HEK293 (cell line): Measurements from ENCODE around the gene HRCT1.

Source experiments
- MYNN ChIP-seq: fragments of 450-650 bp; formaldehyde crosslinking; IDR thresholded peaks from 2 replicates; pipeline ENCODE4 v1.5.1; 2016; ENCODE audit warnings: missing biosample characterization, missing genetic modification characterization, borderline replicate concordance
- ZNF266 ChIP-seq: fragments of 450-650 bp; formaldehyde crosslinking; IDR thresholded peaks from 2 replicates; pipeline ENCODE4 v1.5.1; 2016; ENCODE audit warnings: missing biosample characterization, missing genetic modification characterization, low read depth
- ZNF274 ChIP-seq, 2 experiments: fragments of 200-500 bp in 1 of 2; fragments of 450-650 bp in 1 of 2; sonication (Bioruptor generic) in 1 of 2; formaldehyde crosslinking in 1 of 2; IDR thresholded peaks; 2 replicates each; pipeline versions ENCODE4 v1.5.1 to v1.6.1; 2014 to 2016; ENCODE audit warnings: borderline replicate concordance in 1 of 2, inconsistent platforms in 1 of 2, low read length in 1 of 2, missing biosample characterization in 1 of 2, missing genetic modification characterization in 1 of 2
- ZNF292 ChIP-seq: fragments of 450-650 bp; formaldehyde crosslinking; IDR thresholded peaks from 2 replicates; pipeline ENCODE4 v1.5.1; 2016; ENCODE audit warnings: low read depth, missing biosample characterization, missing genetic modification characterization, borderline replicate concordance
- ZNF48 ChIP-seq: fragments of 450-650 bp; formaldehyde crosslinking; IDR thresholded peaks from 2 replicates; pipeline ENCODE4 v1.5.1; 2016; ENCODE audit warnings: missing biosample characterization, missing genetic modification characterization
- ZNF521 ChIP-seq: fragments of 450-650 bp; formaldehyde crosslinking; IDR thresholded peaks from 2 replicates; pipeline ENCODE4 v1.5.1; 2017; ENCODE audit warnings: missing biosample characterization, mild to moderate bottlenecking, missing genetic modification characterization
- ZNF768 ChIP-seq: fragments of 450-650 bp; formaldehyde crosslinking; IDR thresholded peaks from 2 replicates; pipeline ENCODE4 v1.5.1; 2018; ENCODE audit warnings: missing biosample characterization, mild to moderate bottlenecking, missing genetic modification characterization
- ZSCAN16 ChIP-seq: fragments of 450-650 bp; formaldehyde crosslinking; IDR thresholded peaks from 2 replicates; pipeline ENCODE4 v1.5.1; 2016; ENCODE audit warnings: missing biosample characterization, missing genetic modification characterization
- ZSCAN30 ChIP-seq: fragments of 450-650 bp; IDR thresholded peaks from 2 replicates; pipeline ENCODE4 v1.5.1; 2018; ENCODE audit warnings: missing biosample characterization, mild to moderate bottlenecking, missing genetic modification characterization, moderate library complexity
- TF ChIP-seq, protein P1 (sequence below): fragments of 450-650 bp; formaldehyde crosslinking; IDR thresholded peaks from 2 replicates; pipeline ENCODE4 v1.5.1; 2016; ENCODE audit warnings: missing biosample characterization, missing genetic modification characterization
- TF ChIP-seq, protein P2 (sequence below): fragments of 450-650 bp; formaldehyde crosslinking; IDR thresholded peaks from 2 replicates; pipeline ENCODE4 v1.5.1; 2016; ENCODE audit warnings: missing biosample characterization, missing genetic modification characterization
- TF ChIP-seq, protein P3 (sequence below): sonication (generic); formaldehyde crosslinking; IDR thresholded peaks from 2 replicates; pipeline ENCODE4 v1.8.1; 2022; ENCODE audit warnings: mild to moderate bottlenecking, moderate library complexity, missing genetic modification reagents
- TF ChIP-seq, protein P4 (sequence below): fragments of 450-650 bp; formaldehyde crosslinking; IDR thresholded peaks from 2 replicates; pipeline ENCODE4 v1.5.1; 2016; ENCODE audit warnings: missing biosample characterization, missing genetic modification characterization

DNA sequence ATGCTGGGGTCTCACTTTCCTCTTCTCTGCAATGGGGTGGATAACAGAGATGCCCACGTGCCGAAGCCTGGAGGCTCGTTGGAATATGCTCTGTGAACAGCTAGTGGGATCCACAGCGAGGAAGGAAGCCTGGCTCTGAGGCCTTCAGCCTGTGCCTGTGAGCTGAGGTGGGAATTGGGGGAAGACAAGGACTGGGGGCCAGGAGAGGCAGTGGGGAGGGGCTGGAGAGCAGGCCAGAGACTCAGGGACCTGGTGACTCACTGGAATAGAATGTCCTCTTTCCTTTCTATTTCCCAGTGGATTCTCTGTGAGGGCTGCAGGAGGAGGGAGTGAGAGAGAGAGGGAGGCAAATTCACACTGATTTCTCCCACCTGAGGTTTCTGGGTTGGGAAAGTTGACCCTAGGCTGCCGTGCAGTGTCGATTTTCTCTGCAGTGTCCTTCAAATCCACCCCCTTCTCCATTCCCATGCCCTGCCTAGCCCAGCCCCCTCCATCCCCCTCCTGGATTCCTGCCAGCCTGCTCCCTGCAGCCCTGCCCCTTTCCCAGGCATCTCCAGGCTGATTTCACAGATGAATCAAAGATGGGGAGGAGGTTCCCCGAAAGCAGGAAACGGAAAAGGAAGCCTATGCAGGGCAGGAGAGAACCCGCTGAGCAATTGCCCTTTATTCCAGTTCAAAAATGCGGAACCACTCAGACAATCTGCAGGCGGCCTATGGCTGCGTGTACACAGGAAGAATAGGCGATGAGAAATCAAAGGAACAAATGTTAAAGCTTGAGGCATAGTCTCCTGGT lies 1.9 kb downstream of the HRCT1 start:
- TF ChIP-seq ZSCAN16 (tag by site-specific recombination) = no peak
- TF ChIP-seq MYNN (tag by site-specific recombination) = no peak
- TF ChIP-seq ZSCAN30 = no peak
- TF ChIP-seq, protein P1, sequence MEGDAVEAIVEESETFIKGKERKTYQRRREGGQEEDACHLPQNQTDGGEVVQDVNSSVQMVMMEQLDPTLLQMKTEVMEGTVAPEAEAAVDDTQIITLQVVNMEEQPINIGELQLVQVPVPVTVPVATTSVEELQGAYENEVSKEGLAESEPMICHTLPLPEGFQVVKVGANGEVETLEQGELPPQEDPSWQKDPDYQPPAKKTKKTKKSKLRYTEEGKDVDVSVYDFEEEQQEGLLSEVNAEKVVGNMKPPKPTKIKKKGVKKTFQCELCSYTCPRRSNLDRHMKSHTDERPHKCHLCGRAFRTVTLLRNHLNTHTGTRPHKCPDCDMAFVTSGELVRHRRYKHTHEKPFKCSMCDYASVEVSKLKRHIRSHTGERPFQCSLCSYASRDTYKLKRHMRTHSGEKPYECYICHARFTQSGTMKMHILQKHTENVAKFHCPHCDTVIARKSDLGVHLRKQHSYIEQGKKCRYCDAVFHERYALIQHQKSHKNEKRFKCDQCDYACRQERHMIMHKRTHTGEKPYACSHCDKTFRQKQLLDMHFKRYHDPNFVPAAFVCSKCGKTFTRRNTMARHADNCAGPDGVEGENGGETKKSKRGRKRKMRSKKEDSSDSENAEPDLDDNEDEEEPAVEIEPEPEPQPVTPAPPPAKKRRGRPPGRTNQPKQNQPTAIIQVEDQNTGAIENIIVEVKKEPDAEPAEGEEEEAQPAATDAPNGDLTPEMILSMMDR (tag by site-specific recombination) = no peak
- TF ChIP-seq, protein P2, sequence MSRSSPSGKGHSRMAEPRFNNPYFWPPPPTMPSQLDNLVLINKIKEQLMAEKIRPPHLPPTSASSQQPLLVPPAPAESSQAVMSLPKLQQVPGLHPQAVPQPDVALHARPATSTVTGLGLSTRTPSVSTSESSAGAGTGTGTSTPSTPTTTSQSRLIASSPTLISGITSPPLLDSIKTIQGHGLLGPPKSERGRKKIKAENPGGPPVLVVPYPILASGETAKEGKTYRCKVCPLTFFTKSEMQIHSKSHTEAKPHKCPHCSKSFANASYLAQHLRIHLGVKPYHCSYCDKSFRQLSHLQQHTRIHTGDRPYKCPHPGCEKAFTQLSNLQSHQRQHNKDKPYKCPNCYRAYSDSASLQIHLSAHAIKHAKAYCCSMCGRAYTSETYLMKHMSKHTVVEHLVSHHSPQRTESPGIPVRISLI (tag by site-specific recombination) = no peak
- TF ChIP-seq ZNF48 (tag by site-specific recombination) = no peak
- TF ChIP-seq, protein P3, sequence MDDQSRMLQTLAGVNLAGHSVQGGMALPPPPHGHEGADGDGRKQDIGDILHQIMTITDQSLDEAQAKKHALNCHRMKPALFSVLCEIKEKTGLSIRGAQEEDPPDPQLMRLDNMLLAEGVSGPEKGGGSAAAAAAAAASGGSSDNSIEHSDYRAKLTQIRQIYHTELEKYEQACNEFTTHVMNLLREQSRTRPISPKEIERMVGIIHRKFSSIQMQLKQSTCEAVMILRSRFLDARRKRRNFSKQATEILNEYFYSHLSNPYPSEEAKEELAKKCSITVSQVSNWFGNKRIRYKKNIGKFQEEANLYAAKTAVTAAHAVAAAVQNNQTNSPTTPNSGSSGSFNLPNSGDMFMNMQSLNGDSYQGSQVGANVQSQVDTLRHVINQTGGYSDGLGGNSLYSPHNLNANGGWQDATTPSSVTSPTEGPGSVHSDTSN (CRISPR knock-in tag) = no peak
- TF ChIP-seq ZNF768 (tag by site-specific recombination) = no peak
- no peak for TF ChIP-seq ZNF266 (tag by site-specific recombination)
- TF ChIP-seq ZNF521 = no peak
- no peak for TF ChIP-seq ZNF292
- TF ChIP-seq ZNF274 (IDR thresholded peaks at IDR 0.05; ENCODE audit: low read length) = no peak
- TF ChIP-seq ZNF274 (tag by site-specific recombination; IDR thresholded peaks at IDR 0.05; ENCODE audit: borderline replicate concordance) = no peak
- TF ChIP-seq, protein P4, sequence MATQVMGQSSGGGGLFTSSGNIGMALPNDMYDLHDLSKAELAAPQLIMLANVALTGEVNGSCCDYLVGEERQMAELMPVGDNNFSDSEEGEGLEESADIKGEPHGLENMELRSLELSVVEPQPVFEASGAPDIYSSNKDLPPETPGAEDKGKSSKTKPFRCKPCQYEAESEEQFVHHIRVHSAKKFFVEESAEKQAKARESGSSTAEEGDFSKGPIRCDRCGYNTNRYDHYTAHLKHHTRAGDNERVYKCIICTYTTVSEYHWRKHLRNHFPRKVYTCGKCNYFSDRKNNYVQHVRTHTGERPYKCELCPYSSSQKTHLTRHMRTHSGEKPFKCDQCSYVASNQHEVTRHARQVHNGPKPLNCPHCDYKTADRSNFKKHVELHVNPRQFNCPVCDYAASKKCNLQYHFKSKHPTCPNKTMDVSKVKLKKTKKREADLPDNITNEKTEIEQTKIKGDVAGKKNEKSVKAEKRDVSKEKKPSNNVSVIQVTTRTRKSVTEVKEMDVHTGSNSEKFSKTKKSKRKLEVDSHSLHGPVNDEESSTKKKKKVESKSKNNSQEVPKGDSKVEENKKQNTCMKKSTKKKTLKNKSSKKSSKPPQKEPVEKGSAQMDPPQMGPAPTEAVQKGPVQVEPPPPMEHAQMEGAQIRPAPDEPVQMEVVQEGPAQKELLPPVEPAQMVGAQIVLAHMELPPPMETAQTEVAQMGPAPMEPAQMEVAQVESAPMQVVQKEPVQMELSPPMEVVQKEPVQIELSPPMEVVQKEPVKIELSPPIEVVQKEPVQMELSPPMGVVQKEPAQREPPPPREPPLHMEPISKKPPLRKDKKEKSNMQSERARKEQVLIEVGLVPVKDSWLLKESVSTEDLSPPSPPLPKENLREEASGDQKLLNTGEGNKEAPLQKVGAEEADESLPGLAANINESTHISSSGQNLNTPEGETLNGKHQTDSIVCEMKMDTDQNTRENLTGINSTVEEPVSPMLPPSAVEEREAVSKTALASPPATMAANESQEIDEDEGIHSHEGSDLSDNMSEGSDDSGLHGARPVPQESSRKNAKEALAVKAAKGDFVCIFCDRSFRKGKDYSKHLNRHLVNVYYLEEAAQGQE (tag by site-specific recombination) = no peak
